GM19035 (cell line): ENCODE results near the gene OTUB2.
"Not testable (repeated sequence)": the region's sequence is repeated elsewhere in the genome, so short reads cannot be mapped to it uniquely, and the experiment has no call there.

ENCODE experiments used
- ATAC-seq: cut with Tn5 transposase; IDR thresholded peaks from one replicate; pipeline ENCODE4 v1.9.1; 2021; ENCODE audit not compliant: unreplicated experiment

Gene OTUB2

DNA sequence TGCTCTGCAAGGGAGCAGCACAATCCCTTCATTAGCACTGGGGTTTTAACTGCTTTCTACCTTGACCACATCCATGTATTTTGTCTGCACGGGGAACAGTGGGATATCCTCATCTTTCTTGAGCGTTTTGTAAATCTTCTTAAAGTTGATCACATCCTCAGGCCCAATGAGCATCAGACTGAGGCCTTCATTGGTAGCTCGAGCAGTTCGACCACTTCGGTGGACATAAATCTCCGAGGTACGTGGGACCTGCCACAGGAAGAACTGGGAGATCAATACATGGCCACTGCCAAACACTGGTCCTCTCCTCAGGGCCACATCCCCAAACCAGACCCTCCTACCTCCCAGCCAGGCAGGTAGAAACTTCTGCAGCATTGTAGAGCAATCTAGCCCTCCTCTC is 28.8 kb downstream of the OTUB2 start:
- no peak for ATAC-seq

DNA sequence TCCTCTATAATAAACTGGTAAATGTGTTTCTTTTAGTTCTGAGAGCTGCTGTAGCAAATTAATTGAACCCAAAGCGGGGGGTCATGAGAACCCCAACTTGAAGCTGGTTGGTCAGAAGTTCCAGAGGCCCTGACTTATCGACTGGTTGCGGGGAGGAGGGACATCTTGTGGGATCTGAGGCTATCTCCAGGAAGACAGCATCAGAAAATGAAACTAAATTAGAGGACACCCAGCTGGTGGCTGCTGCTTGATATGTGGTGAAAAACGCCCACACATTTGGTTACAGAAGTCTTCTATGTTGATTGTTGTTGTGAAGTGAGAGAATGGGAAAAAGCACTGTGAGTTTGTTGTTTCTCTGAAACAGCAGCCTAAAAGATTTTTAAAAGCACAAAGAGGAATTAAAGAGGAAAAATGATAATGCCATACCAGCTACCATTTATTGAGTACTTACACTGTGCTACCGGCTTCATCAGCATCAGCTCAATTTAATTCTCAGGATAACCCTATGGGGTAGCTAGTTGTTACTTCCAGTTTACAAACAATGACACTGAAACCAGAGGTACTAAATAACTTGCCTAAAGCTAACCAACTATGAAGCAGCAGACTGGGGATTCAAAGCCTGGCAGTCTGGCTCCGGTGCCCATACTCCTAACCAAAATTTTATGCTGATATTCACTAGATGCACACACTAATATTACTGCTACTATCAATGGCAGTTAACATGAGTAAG is 30.6 kb downstream of the OTUB2 start:
- ATAC-seq = peak; percentile 82

- no peak for ATAC-seq
Observed at GRCh38 chr14:94058128-94058673, 32.1 kb downstream of the OTUB2 start.

- no peak for ATAC-seq
Observed at GRCh38 chr14:94058674-94059138, 32.6 kb downstream of the OTUB2 start.

- ATAC-seq = no peak
Observed at GRCh38 chr14:94059998-94060397, 33.9 kb downstream of the OTUB2 start.

DNA sequence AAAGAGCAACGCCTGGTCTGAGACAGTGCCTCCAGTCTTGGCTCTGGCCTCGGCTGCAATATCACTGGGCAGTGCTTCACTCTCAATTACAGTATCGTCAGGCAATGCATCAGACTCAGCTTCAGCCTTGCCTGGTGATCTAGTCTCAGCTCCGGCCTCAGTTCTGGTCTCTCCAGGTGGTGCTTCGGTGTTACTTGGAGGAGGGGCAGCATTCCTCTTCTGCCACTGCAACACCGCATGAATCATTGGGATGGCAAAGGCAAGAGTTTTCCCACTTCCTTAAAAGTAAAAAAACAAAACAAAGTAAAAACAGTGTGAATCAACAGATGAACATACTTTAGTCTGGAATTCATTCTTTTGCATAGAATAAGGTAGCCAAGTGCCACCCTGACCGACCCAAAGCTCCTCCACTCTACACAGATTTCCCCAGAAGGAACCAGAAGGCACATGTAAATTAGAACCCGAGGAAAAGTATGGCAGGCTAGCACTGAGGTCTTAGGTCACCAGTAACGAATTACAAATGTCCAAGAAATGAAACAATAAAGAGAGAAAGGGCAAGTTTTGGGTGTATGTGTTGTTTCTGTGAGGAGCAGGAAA is 36.3 kb downstream of the OTUB2 start:
- no peak for ATAC-seq

GRCh38 chr14:94066089-94066676 is 40.0 kb downstream of the OTUB2 start:
- no peak for ATAC-seq

- ATAC-seq = not testable (repeated sequence)
Observed at GRCh38 chr14:94072076-94072475, 45.9 kb downstream of the OTUB2 start.

DNA sequence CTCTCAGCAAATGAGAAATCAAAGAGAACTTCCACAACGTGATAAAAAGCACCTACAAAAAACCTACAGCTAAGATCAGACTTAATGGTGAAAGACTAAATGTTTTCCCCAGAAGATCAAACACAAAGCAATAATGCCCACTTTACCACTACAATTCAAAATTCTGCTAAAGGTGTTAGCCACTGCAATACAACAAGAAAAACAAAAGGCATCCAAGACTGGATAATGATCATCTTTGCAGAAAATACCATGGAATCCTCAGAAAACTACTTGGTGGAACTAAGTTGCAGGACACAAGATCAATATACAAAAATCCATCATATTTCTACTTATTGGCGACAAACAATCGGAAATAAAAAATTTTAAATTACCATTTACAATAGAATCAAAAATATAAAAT is 48.4 kb downstream of the OTUB2 start:
- ATAC-seq = no peak

GRCh38 chr14:94075008-94075407 is 48.9 kb downstream of the OTUB2 start:
- no peak for ATAC-seq

DNA sequence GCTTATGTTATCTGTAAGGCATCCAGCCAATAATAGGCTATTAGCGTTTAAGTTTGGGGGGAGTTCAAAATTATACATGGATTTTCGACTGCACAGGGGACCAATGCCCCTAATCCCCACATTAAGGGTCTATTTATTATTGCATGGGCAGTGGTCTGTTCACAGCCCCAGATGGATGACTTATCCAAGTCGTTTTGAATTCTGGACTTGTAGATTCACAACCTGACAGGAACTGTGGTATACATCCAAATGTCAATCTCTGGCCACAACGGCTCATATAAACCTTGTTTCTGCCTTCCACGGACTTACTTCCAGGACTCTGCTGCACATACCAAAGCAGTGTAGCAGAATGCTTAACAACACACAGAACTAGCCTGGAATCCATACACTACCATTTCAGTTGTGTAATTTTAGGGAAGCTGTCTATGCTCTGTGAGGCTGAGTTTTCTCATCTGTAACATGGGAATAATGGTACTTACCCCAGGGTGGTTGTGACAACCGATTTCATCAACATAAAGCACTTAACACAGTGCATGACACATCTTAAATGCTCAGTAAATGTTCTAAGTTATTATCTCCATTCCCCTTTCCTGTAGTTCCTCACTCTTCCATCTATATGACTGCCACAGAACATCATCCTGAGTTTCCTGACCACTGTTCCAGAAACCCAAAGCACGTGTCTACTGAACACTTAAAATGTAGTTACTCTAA is 51.1 kb downstream of the OTUB2 start:
- ATAC-seq = no peak

DNA sequence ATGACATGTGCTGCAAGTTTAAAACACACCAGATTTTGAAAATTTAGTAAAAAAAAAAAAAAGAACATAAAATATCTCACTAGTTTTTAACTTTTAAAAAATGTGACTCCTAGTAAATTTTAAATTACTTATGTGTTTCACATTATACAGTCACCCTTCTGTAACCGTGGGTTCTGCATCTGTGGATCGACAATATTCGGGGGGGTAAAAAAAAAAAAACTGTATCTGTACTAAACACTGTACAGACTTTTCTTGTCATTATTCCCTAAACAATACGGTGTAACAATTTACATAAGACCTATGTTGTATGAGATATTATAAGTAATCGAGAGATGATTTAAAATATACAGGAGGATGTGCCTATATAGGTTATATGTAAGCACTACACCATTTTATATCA is 51.7 kb downstream of the OTUB2 start:
- no peak for ATAC-seq

- no peak for ATAC-seq
Observed at GRCh38 chr14:94079891-94080620, 53.9 kb downstream of the OTUB2 start.

DNA sequence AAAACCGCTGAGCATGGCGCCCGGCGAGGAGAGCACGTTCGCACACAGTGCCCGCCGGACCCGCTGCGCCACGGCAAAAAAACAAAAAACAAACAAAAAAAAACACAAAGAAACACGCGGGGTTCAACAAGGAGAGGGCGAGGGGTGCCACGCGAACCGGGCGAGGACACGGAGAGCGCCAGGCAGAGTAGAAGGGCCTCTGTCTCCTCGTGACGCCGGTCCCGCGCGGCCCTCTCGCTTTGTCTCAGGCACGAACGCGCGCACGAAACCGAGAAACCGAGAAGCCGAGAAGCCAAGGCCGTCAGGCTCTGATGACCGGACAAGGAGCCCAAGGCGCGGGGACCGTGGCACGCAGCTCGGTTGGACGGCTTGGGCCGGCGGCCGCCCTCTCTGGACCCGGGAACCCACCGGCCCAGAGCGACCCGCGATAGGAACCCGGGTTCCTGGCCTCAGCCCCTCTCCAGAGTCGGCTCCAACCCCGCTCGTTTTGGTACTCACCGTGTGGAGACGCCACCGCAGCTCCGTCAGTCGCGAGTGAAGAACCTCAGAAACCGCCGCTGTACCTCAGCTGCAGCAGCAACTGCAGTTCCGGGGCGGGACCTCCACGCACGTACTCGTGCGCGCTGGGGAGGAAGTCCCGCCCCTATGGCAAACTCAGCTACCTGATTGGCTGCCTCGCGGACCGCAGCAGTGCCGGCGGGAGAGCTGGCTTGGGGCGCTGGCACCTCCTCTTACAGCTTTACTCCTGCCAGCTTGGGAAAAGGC is 54.7 kb downstream of the OTUB2 start, which contains the start of the genes DDX24 and IFI27L1:
DDX24 (minus strand) TSS at position 582 of the 765 bp plus-strand sequence. CDS start 1,460 bp downstream, outside the sequence.
IFI27L1 (plus strand) TSS at position 690 of the 765 bp plus-strand sequence. CDS start 15,628 bp downstream, outside the sequence.
- peak; percentile 96 for ATAC-seq

GRCh38 chr14:94081386-94081820 is 55.3 kb downstream of the OTUB2 start:
- ATAC-seq = peak; percentile 39

GRCh38 chr14:94087891-94088290 is 61.8 kb downstream of the OTUB2 start:
- ATAC-seq = no peak

- no peak for ATAC-seq
Observed at GRCh38 chr14:94088516-94088915, 62.4 kb downstream of the OTUB2 start.

GRCh38 chr14:94089479-94089878 is 63.3 kb downstream of the OTUB2 start:
- ATAC-seq = no peak

- ATAC-seq = no peak
Observed at GRCh38 chr14:94093418-94093817, 67.3 kb downstream of the OTUB2 start.

DNA sequence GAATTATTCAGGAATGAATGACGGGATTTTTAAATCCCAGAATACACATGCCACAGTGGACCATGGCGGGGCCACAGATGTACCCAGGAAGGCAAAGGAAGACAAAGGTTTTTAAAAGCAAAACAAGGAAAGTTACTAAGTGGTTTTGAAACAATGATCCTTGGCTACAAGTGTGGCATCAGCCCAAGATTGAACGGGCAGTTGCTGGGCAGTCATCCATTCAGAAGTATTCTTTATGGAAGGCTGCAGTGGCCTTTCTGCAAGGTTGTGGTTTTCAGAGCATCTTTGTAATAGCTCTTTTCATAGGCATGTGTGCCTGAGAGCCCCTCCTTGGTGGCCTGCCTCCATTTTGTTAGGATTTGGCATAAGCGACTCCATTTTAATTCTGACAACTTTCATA is 71.0 kb downstream of the OTUB2 start:
- no peak for ATAC-seq
